Liver (tissue), 9 donors: ENCODE measurements around the gene HENMT1. TPM values are rescaled to one million over a fixed set of nuclear protein-coding genes. Genes with fewer than 3 reads are reported as not detected.

Experiments used
- DNase-seq: peaks from one replicate; pipeline ENCODE4 v3.0.0-alpha.2; 2017; ENCODE audit warnings: low spot score
- H3K27ac ChIP-seq, 2 donors: one replicate each; pipeline ENCODE4 v1.7.0; 2013; ENCODE audit warnings: inconsistent platforms in 2 of 2, low read length in 2 of 2, control low read depth in 1 of 2, low read depth in 1 of 2, mild to moderate bottlenecking in 1 of 2
- H3K27me3 ChIP-seq, 4 donors: one replicate each; pipeline versions ENCODE4 v1.6.1 to v1.7.0; 2013; ENCODE audit warnings: low read length in 3 of 4, inconsistent platforms in 1 of 4, mild to moderate bottlenecking in 1 of 4, moderate library complexity in 1 of 4; ENCODE audit not compliant: control insufficient read depth in 4 of 4, insufficient read depth in 4 of 4
- H3K36me3 ChIP-seq, 4 donors: one replicate each; pipeline versions ENCODE4 v1.6.1 to v1.7.0; 2013; ENCODE audit warnings: low read length in 3 of 4, mild to moderate bottlenecking in 3 of 4, low read depth in 1 of 4, moderate library complexity in 1 of 4; ENCODE audit not compliant: control insufficient read depth in 4 of 4, insufficient read depth in 3 of 4
- H3K4me1 ChIP-seq, 4 donors: one replicate each; pipeline versions ENCODE4 v1.6.1 to v1.7.0; 2013; ENCODE audit warnings: low read length in 3 of 4, mild to moderate bottlenecking in 3 of 4, moderate library complexity in 1 of 4; ENCODE audit not compliant: control insufficient read depth in 4 of 4, insufficient read depth in 4 of 4
- H3K4me3 ChIP-seq, 3 donors: one replicate each; pipeline versions ENCODE4 v1.6.1 to v1.7.0; 2013; ENCODE audit warnings: low read length in 3 of 3, control low read depth in 1 of 3, low read depth in 1 of 3, mild to moderate bottlenecking in 1 of 3
- H3K9ac ChIP-seq, 2 donors: one replicate each; pipeline ENCODE4 v1.7.0; 2013; ENCODE audit warnings: low read length in 2 of 2, mild to moderate bottlenecking in 2 of 2, moderate library complexity in 2 of 2, control low read depth in 1 of 2, low read depth in 1 of 2
- H3K9me3 ChIP-seq, 4 donors: one replicate each; pipeline versions ENCODE4 v1.6.1 to v1.7.0; 2013; ENCODE audit warnings: low read length in 3 of 4; ENCODE audit not compliant: control insufficient read depth in 4 of 4
- EGR1 ChIP-seq, 2 donors: IDR thresholded peaks; 2 replicates each; pipeline ENCODE4 v1.6.1; 2016 to 2018; ENCODE audit warnings: antibody characterized with exemption in 2 of 2, low read depth in 2 of 2
- FOXA1 ChIP-seq: IDR thresholded peaks from 2 replicates; pipeline ENCODE4 v1.6.1; 2016; ENCODE audit warnings: antibody characterized with exemption
- FOXA2 ChIP-seq: IDR thresholded peaks from 2 replicates; pipeline ENCODE4 v1.6.1; 2016; ENCODE audit warnings: antibody characterized with exemption
- GABPA ChIP-seq, 2 donors: IDR thresholded peaks in 1 of 2; conservative IDR thresholded peaks in 1 of 2; 2 replicates each; pipeline ENCODE4 v1.6.1; 2016; ENCODE audit warnings: antibody characterized with exemption in 2 of 2, mild to moderate bottlenecking in 1 of 2, moderate library complexity in 1 of 2
- HNF4A ChIP-seq, 2 donors: conservative IDR thresholded peaks; 2 replicates each; pipeline ENCODE4 v1.6.1; 2016; ENCODE audit warnings: antibody characterized with exemption in 2 of 2, mild to moderate bottlenecking in 2 of 2
- JUND ChIP-seq, 2 donors: IDR thresholded peaks; 2 replicates each; pipeline ENCODE4 v1.6.1; 2016; ENCODE audit warnings: antibody characterized with exemption in 2 of 2
- NR2F2 ChIP-seq: IDR thresholded peaks from 2 replicates; pipeline ENCODE4 v1.6.1; 2016; ENCODE audit warnings: antibody characterized with exemption
- RAD21 ChIP-seq, 2 donors: IDR thresholded peaks; 2 replicates each; pipeline ENCODE4 v1.6.1; 2016; ENCODE audit warnings: antibody characterized with exemption in 2 of 2, mild to moderate bottlenecking in 2 of 2
- RXRA ChIP-seq, 2 donors: IDR thresholded peaks; 2 replicates each; pipeline ENCODE4 v1.6.1; 2017 to 2018; ENCODE audit warnings: antibody characterized with exemption in 2 of 2, mild to moderate bottlenecking in 1 of 2
- SP1 ChIP-seq: IDR thresholded peaks from 2 replicates; pipeline ENCODE4 v1.6.1; 2018; ENCODE audit warnings: antibody characterized with exemption, mild to moderate bottlenecking
- TAF1 ChIP-seq: conservative IDR thresholded peaks from 2 replicates; pipeline ENCODE4 v1.6.1; 2016; ENCODE audit warnings: antibody characterized with exemption, mild to moderate bottlenecking
- YY1 ChIP-seq: IDR thresholded peaks from 2 replicates; pipeline ENCODE4 v1.6.1; 2016; ENCODE audit warnings: antibody characterized with exemption, mild to moderate bottlenecking
- WGBS: extraction: QIAGEN DNeasy Blood & Tissue Kit; methylation state at CpG from one replicate; pipeline ENCODE4 v1.1.7; 2013; 5-methylcytosine and 5-hydroxymethylcytosine counted together
- polyA plus RNA-seq, 2 donors: library from polyadenylated mRNA; stranded (reverse) in 1 of 2; unstranded in 1 of 2; fragments of 200-250 nt in 1 of 2; fragments of >200 nt in 1 of 2; fragmentation: Nextera tagmentation in 1 of 2; extraction: Ambion mirVana in 1 of 2; gene quantifications; one replicate each; pipeline versions ENCODE4 v1.2.1 to v1.2.3, GENCODE V29; 2013 to 2015
- total RNA-seq, 2 donors: library from RNA; depleted of rRNA; stranded (reverse); fragments of >200 nt; gene quantifications; one replicate each; pipeline ENCODE4 v1.2.3, GENCODE V29; 2014
- TF ChIP-seq, protein P1 (sequence below): IDR thresholded peaks from 2 replicates; pipeline ENCODE4 v1.6.1; 2016; ENCODE audit warnings: antibody characterized with exemption
- TF ChIP-seq, protein P2 (sequence below): IDR thresholded peaks from 2 replicates; pipeline ENCODE4 v1.6.1; 2016; ENCODE audit warnings: antibody characterized with exemption
- TF ChIP-seq, protein P3 (sequence below): fragments of 150-350 bp; IDR thresholded peaks from 2 replicates; pipeline ENCODE4 v1.5.1; 2017; ENCODE audit warnings: improper control_type of control experiment, low read depth, low read length; ENCODE audit not compliant: missing input control
- TF ChIP-seq, protein P4 (sequence below): IDR thresholded peaks from 2 replicates; pipeline ENCODE4 v1.6.1; 2016; ENCODE audit warnings: antibody characterized with exemption, mild to moderate bottlenecking
- TF ChIP-seq, protein P5 (sequence below): IDR thresholded peaks from 2 replicates; pipeline ENCODE4 v1.6.1; 2016; ENCODE audit warnings: antibody characterized with exemption
- donor health status: healthy.
- donor health status: healthy.
- donor health status: healthy.
- donor health status: healthy.
- donor health status: healthy.

HENMT1 gene
- total and polyA plus RNA-seq, 4 donors: 0.87 to 7.3 (median 1.1) TPM

DNA sequence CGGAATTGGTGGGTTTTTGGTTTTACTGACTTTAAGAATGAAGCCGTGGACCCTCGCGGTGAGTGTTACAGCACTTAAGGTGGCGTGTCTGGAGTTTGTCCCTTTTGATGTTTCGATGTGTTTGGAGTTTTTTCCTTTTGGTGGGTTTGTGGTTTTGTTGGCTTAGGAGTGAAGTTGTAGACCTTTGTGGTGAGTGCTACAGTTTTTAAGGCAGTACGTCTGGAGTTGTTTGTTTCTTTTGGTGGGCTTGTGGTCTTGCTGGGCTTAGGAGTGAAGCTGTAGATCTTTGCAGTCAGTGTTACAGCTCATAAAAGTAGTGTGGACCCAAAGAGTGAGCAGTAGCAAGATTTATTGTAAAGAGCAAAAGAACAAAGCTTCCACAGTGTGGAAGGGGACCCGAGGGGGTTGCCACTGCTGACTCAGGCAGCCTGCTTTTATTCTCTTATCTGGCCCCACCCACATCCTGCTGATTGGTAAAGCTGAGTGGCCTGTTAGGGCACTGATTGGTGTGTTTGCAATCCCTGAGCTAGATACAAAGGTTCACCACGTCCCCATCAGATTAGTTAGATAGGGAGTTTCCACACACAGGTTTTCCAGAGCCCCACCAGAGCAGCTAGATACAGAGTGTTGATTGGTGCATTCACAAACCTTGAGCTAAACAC, 20.9 kb downstream of the HENMT1 start:
- H3K9me3 ChIP-seq: peaks cover 0 to 3% (median 0%) of the 10 kb centered on the region in 4 donors
- TF ChIP-seq, protein P1, sequence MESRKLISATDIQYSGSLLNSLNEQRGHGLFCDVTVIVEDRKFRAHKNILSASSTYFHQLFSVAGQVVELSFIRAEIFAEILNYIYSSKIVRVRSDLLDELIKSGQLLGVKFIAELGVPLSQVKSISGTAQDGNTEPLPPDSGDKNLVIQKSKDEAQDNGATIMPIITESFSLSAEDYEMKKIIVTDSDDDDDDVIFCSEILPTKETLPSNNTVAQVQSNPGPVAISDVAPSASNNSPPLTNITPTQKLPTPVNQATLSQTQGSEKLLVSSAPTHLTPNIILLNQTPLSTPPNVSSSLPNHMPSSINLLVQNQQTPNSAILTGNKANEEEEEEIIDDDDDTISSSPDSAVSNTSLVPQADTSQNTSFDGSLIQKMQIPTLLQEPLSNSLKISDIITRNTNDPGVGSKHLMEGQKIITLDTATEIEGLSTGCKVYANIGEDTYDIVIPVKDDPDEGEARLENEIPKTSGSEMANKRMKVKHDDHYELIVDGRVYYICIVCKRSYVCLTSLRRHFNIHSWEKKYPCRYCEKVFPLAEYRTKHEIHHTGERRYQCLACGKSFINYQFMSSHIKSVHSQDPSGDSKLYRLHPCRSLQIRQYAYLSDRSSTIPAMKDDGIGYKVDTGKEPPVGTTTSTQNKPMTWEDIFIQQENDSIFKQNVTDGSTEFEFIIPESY: no peak
- TF ChIP-seq TAF1 (no peak), EGR1 (IDR thresholded peaks at IDR 0.05; ENCODE audit: low read depth in 2 of 2) (no peak), YY1 (no peak), JUND (IDR thresholded peaks at IDR 0.05) (no peak)
- TF ChIP-seq, protein P2, sequence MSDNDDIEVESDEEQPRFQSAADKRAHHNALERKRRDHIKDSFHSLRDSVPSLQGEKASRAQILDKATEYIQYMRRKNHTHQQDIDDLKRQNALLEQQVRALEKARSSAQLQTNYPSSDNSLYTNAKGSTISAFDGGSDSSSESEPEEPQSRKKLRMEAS: no peak
- TF ChIP-seq, protein P3, sequence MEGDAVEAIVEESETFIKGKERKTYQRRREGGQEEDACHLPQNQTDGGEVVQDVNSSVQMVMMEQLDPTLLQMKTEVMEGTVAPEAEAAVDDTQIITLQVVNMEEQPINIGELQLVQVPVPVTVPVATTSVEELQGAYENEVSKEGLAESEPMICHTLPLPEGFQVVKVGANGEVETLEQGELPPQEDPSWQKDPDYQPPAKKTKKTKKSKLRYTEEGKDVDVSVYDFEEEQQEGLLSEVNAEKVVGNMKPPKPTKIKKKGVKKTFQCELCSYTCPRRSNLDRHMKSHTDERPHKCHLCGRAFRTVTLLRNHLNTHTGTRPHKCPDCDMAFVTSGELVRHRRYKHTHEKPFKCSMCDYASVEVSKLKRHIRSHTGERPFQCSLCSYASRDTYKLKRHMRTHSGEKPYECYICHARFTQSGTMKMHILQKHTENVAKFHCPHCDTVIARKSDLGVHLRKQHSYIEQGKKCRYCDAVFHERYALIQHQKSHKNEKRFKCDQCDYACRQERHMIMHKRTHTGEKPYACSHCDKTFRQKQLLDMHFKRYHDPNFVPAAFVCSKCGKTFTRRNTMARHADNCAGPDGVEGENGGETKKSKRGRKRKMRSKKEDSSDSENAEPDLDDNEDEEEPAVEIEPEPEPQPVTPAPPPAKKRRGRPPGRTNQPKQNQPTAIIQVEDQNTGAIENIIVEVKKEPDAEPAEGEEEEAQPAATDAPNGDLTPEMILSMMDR: no peak
- TF ChIP-seq, protein P4, sequence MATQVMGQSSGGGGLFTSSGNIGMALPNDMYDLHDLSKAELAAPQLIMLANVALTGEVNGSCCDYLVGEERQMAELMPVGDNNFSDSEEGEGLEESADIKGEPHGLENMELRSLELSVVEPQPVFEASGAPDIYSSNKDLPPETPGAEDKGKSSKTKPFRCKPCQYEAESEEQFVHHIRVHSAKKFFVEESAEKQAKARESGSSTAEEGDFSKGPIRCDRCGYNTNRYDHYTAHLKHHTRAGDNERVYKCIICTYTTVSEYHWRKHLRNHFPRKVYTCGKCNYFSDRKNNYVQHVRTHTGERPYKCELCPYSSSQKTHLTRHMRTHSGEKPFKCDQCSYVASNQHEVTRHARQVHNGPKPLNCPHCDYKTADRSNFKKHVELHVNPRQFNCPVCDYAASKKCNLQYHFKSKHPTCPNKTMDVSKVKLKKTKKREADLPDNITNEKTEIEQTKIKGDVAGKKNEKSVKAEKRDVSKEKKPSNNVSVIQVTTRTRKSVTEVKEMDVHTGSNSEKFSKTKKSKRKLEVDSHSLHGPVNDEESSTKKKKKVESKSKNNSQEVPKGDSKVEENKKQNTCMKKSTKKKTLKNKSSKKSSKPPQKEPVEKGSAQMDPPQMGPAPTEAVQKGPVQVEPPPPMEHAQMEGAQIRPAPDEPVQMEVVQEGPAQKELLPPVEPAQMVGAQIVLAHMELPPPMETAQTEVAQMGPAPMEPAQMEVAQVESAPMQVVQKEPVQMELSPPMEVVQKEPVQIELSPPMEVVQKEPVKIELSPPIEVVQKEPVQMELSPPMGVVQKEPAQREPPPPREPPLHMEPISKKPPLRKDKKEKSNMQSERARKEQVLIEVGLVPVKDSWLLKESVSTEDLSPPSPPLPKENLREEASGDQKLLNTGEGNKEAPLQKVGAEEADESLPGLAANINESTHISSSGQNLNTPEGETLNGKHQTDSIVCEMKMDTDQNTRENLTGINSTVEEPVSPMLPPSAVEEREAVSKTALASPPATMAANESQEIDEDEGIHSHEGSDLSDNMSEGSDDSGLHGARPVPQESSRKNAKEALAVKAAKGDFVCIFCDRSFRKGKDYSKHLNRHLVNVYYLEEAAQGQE: no peak
- no peak overlapping the region for H3K27ac ChIP-seq
- WGBS: 89% methylated on average over 9 of the region's 9 CpGs
- no peaks in the 10 kb centered on the region for H3K4me1 ChIP-seq
- no peaks in the 10 kb centered on the region for H3K27me3 ChIP-seq
- no peak overlapping the region for H3K9ac ChIP-seq
- DNase-seq: no peak
- peaks cover 0 to 5% (median under 1%) of the 10 kb centered on the region in 4 donors for H3K36me3 ChIP-seq
- no peak overlapping the region for H3K4me3 ChIP-seq

DNA sequence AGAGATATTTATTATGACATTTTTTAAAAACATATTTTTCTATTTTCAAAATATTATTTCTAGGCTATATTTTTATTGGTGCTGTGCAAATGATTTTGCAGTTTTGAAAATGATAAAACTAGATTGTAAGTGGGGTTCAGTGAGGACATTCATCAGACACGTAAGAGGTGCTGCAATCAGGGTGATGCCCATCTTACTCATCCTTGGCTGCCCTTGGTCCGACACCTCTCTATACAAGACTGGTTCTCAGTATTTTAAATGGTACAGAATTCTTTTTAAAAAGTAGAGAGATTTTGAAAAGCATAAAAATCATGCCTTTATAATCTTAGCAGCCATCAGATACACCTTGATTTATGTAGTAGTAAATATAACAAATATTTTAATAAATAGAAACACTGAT, 24.0 kb downstream of the HENMT1 start:
- Histone ChIP-seq H3K27ac (no peak overlapping the region), H3K4me1 (no peaks in the 10 kb centered on the region), H3K27me3 (no peaks in the 10 kb centered on the region), H3K9me3 (peaks cover 0 to 3% (median 0%) of the 10 kb centered on the region in 4 donors), H3K36me3 (peaks cover 1 to 6% (median 4%) of the 10 kb centered on the region in 4 donors), H3K9ac (no peak overlapping the region), H3K4me3 (no peak overlapping the region)
- no peak for DNase-seq
- 97% methylated on average over 2 of the region's 2 CpGs for WGBS
- no peak for TF ChIP-seq RAD21 (IDR thresholded peaks at IDR 0.05)
- TF ChIP-seq, protein P2: no peak
- TF ChIP-seq, protein P3: no peak
- TF ChIP-seq EGR1 (IDR thresholded peaks at IDR 0.05; ENCODE audit: low read depth in 2 of 2): no peak
- no peak for TF ChIP-seq TAF1
- no peak for TF ChIP-seq FOXA2
- TF ChIP-seq NR2F2: no peak
- no peak for TF ChIP-seq YY1
- TF ChIP-seq GABPA (IDR thresholded peaks at IDR 0.05 in 1 of 2, conservative IDR thresholded peaks at IDR 0.05 in 1 of 2): no peak
- no peak for TF ChIP-seq HNF4A (conservative IDR thresholded peaks at IDR 0.05)
- TF ChIP-seq, protein P5, sequence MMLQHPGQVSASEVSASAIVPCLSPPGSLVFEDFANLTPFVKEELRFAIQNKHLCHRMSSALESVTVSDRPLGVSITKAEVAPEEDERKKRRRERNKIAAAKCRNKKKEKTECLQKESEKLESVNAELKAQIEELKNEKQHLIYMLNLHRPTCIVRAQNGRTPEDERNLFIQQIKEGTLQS: no peak
- TF ChIP-seq, protein P4: no peak
- TF ChIP-seq JUND (IDR thresholded peaks at IDR 0.05): no peak
- TF ChIP-seq SP1: no peak
- TF ChIP-seq RXRA (IDR thresholded peaks at IDR 0.05): no peak
- TF ChIP-seq FOXA1: no peak
